ENCODE results near the gene WDR3.

WDR3 gene

GRCh38 chr1:118004312-118004711 lies 74.8 kb downstream of the WDR3 start:
- H3K27me3 ChIP-seq (ENCODE audit: insufficient read depth, poor library complexity, severe bottlenecking): no peaks in the 10 kb centered on the region
- H3K9me3 ChIP-seq (ENCODE audit: severe bottlenecking): no peaks in the 10 kb centered on the region
- ATAC-seq (ENCODE audit: low read depth) (no peak), DNase-seq (ENCODE audit: low spot score) (no peak)
- no peak overlapping the region for H3K27ac ChIP-seq (ENCODE audit: poor library complexity, severe bottlenecking)
- H3K36me3 ChIP-seq (ENCODE audit: low read depth): no peaks in the 10 kb centered on the region
- H3K4me3 ChIP-seq (ENCODE audit: severe bottlenecking): no peak overlapping the region
- H3K4me1 ChIP-seq (ENCODE audit: insufficient read depth, poor library complexity, severe bottlenecking): no peaks in the 10 kb centered on the region
- TF ChIP-seq CTCF (IDR thresholded peaks at IDR 0.05; ENCODE audit: poor library complexity, severe bottlenecking): no peak

- TF ChIP-seq CTCF (IDR thresholded peaks at IDR 0.05; ENCODE audit: poor library complexity, severe bottlenecking): no peak
- H3K4me3 ChIP-seq (ENCODE audit: severe bottlenecking): no peak overlapping the region
- ATAC-seq (ENCODE audit: low read depth) (no peak), DNase-seq (ENCODE audit: low spot score) (no peak)
- no peaks in the 10 kb centered on the region for H3K36me3 ChIP-seq (ENCODE audit: low read depth)
- no peaks in the 10 kb centered on the region for H3K27me3 ChIP-seq (ENCODE audit: insufficient read depth, poor library complexity, severe bottlenecking)
- H3K27ac ChIP-seq (ENCODE audit: poor library complexity, severe bottlenecking): no peak overlapping the region
- H3K9me3 ChIP-seq (ENCODE audit: severe bottlenecking): no peaks in the 10 kb centered on the region
- no peaks in the 10 kb centered on the region for H3K4me1 ChIP-seq (ENCODE audit: insufficient read depth, poor library complexity, severe bottlenecking)
These were observed 77.9 kb downstream of the WDR3 start for GRCh38 chr1:118007391-118007790.

- Histone ChIP-seq H3K4me1 (ENCODE audit: insufficient read depth, poor library complexity, severe bottlenecking) (no peaks in the 10 kb centered on the region), H3K27me3 (ENCODE audit: insufficient read depth, poor library complexity, severe bottlenecking) (no peaks in the 10 kb centered on the region), H3K36me3 (ENCODE audit: low read depth) (no peaks in the 10 kb centered on the region), H3K4me3 (ENCODE audit: severe bottlenecking) (no peak overlapping the region), H3K9me3 (ENCODE audit: severe bottlenecking) (no peaks in the 10 kb centered on the region), H3K27ac (ENCODE audit: poor library complexity, severe bottlenecking) (no peak overlapping the region)
- no peak for TF ChIP-seq CTCF (IDR thresholded peaks at IDR 0.05; ENCODE audit: poor library complexity, severe bottlenecking)
- DNase-seq (ENCODE audit: low spot score) (no peak), ATAC-seq (ENCODE audit: low read depth) (no peak)
These were observed 78.5 kb downstream of the WDR3 start for GRCh38 chr1:118008011-118008410.

GRCh38 chr1:118012515-118013124 lies 83.1 kb downstream of the WDR3 start:
- no peak overlapping the region for H3K4me3 ChIP-seq (ENCODE audit: severe bottlenecking)
- TF ChIP-seq CTCF (IDR thresholded peaks at IDR 0.05; ENCODE audit: poor library complexity, severe bottlenecking): no peak
- no peak overlapping the region for H3K27ac ChIP-seq (ENCODE audit: poor library complexity, severe bottlenecking)
- H3K4me1 ChIP-seq (ENCODE audit: insufficient read depth, poor library complexity, severe bottlenecking): no peaks in the 10 kb centered on the region
- ATAC-seq (ENCODE audit: low read depth): no peak
- H3K9me3 ChIP-seq (ENCODE audit: severe bottlenecking): no peaks in the 10 kb centered on the region
- H3K36me3 ChIP-seq (ENCODE audit: low read depth): no peaks in the 10 kb centered on the region
- H3K27me3 ChIP-seq (ENCODE audit: insufficient read depth, poor library complexity, severe bottlenecking): no peaks in the 10 kb centered on the region
- DNase-seq (ENCODE audit: low spot score): no peak

GRCh38 chr1:118013336-118013735 lies 83.8 kb downstream of the WDR3 start:
- no peaks in the 10 kb centered on the region for H3K4me1 ChIP-seq (ENCODE audit: insufficient read depth, poor library complexity, severe bottlenecking)
- no peaks in the 10 kb centered on the region for H3K27me3 ChIP-seq (ENCODE audit: insufficient read depth, poor library complexity, severe bottlenecking)
- H3K27ac ChIP-seq (ENCODE audit: poor library complexity, severe bottlenecking): no peak overlapping the region
- ATAC-seq (ENCODE audit: low read depth) (no peak), DNase-seq (ENCODE audit: low spot score) (no peak)
- no peaks in the 10 kb centered on the region for H3K36me3 ChIP-seq (ENCODE audit: low read depth)
- TF ChIP-seq CTCF (IDR thresholded peaks at IDR 0.05; ENCODE audit: poor library complexity, severe bottlenecking): no peak
- H3K9me3 ChIP-seq (ENCODE audit: severe bottlenecking): no peaks in the 10 kb centered on the region
- H3K4me3 ChIP-seq (ENCODE audit: severe bottlenecking): no peak overlapping the region

All from RWPE2 (cell line).